ENCODE data around the gene AGA. TPM values are rescaled to one million over a fixed set of nuclear protein-coding genes. Genes with fewer than 3 reads are reported as not detected.

Gene AGA
- total RNA-seq, 2 donors from 2014 or later, result 21.8 to 34.1 TPM

DNA sequence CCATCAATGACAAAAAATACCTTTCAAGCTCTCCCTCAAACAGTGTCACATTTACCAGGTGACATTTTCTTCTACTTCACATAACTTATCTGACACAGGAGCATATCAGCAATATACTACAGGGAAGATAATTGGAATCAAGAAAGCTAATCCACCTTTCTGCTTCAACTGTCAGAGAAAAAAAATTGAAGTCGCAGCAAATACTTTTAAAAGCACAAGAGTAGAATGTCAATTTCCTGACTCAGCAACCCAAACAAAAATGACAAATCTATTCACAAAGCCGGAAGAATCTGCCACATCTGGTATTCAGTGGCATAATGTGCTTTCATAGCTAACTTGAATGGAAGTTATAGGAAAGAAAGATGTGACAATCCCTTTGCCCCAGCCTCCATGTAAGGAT lies 36.7 kb downstream of the AGA start:
- TF ChIP-seq, protein P1, sequence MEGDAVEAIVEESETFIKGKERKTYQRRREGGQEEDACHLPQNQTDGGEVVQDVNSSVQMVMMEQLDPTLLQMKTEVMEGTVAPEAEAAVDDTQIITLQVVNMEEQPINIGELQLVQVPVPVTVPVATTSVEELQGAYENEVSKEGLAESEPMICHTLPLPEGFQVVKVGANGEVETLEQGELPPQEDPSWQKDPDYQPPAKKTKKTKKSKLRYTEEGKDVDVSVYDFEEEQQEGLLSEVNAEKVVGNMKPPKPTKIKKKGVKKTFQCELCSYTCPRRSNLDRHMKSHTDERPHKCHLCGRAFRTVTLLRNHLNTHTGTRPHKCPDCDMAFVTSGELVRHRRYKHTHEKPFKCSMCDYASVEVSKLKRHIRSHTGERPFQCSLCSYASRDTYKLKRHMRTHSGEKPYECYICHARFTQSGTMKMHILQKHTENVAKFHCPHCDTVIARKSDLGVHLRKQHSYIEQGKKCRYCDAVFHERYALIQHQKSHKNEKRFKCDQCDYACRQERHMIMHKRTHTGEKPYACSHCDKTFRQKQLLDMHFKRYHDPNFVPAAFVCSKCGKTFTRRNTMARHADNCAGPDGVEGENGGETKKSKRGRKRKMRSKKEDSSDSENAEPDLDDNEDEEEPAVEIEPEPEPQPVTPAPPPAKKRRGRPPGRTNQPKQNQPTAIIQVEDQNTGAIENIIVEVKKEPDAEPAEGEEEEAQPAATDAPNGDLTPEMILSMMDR (IDR thresholded peaks at IDR 0.05), result no peak
- Histone ChIP-seq H3K4me3 (no peak overlapping the region), H3K36me3 (no peaks in the 10 kb centered on the region), H3K4me1 (ENCODE audit: control insufficient read depth in 1 of 2, low read depth in 2 of 2) (no peaks in the 10 kb centered on the region), H3K9me3 (no peaks in the 10 kb centered on the region), H3K27ac (no peak overlapping the region), H3K27me3 (replicated peaks; ENCODE audit: insufficient read depth) (no peaks in the 10 kb centered on the region)
- ATAC-seq (ENCODE audit: insufficient number of reproducible peaks, low FRiP score, low read depth) (no peak), DNase-seq (ENCODE audit: low spot score) (no peak)

DNA sequence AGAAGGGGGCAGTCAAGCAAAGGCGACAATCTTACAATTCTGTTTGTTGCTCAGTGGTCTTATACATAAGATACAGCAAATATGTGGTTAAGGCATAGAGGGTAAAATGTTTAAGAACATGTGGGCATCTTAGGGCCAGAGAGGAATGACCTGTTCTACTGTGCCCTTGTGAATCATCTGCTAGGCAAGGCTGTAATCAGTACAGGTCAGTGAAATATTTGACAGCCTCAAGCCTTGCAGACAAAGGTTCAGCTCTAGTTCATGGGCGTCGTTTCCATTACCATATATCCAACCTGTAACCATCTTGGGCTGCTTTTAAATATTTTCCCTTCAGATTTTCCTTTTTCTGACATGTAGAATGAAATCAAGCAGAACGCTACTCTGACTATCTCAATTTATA lies 37.3 kb downstream of the AGA start:
- ATAC-seq (ENCODE audit: insufficient number of reproducible peaks, low FRiP score, low read depth), result no peak
- no peak overlapping the region for H3K4me3 ChIP-seq

DNA sequence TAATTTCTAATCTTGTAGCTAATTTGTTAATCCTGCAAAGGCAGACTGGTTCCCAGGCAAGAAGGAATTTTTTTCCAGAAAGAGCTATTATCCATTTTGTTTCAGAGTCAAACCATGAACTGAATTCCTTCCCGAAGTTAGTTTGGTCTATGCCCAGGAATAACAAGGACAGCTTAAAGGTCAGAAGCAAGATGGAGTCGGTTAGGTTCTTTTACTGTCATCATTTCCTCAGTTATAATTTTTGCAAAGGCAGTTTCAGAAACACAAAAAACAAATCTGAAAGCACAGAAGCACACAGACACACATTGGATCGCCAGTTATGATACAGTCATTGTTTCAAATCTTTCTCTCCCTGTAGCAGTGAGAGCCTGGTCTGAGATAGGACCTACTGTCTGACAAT lies 37.9 kb downstream of the AGA start:
- Histone ChIP-seq H3K4me1 (ENCODE audit: control insufficient read depth in 1 of 2, low read depth in 2 of 2) (no peaks in the 10 kb centered on the region), H3K36me3 (no peaks in the 10 kb centered on the region), H3K4me3 (no peak overlapping the region), H3K9me3 (no peaks in the 10 kb centered on the region), H3K27ac (no peak overlapping the region), H3K27me3 (replicated peaks; ENCODE audit: insufficient read depth) (no peaks in the 10 kb centered on the region)
- ATAC-seq (ENCODE audit: insufficient number of reproducible peaks, low FRiP score, low read depth), result no peak
- no peak for DNase-seq (ENCODE audit: low spot score)
- TF ChIP-seq, protein P1 (IDR thresholded peaks at IDR 0.05), result no peak

More for the DNA sequence above, 37.3 kb downstream of the AGA start:
- Histone ChIP-seq H3K9me3 (no peaks in the 10 kb centered on the region), H3K27me3 (replicated peaks; ENCODE audit: insufficient read depth) (no peaks in the 10 kb centered on the region), H3K36me3 (no peaks in the 10 kb centered on the region), H3K27ac (no peak overlapping the region), H3K4me1 (ENCODE audit: control insufficient read depth in 1 of 2, low read depth in 2 of 2) (no peaks in the 10 kb centered on the region)
- no peak for DNase-seq (ENCODE audit: low spot score)
- TF ChIP-seq, protein P1 (IDR thresholded peaks at IDR 0.05), result no peak

DNA sequence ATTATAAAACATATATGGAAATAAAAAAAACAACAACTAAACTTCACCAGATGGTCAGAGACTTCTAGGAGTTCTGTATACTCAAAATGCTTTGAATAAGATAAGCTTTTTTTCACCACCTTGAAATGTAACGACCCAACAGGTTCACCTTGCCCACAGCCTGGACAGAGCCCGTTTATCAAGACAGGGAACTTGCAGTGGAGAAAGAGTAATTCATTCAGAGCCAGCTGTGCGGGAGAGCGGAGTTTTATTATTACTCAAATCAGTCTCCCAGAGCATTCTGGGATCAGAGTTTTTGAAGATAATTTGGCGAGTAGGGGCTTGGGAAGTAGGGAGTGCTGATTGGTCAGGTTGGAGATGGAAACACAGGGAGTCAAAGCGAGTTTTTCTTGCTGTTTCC lies 38.5 kb downstream of the AGA start:
- ATAC-seq (ENCODE audit: insufficient number of reproducible peaks, low FRiP score, low read depth) (no peak), DNase-seq (ENCODE audit: low spot score) (no peak)
- no peaks in the 10 kb centered on the region for H3K27me3 ChIP-seq (replicated peaks; ENCODE audit: insufficient read depth)
- H3K9me3 ChIP-seq, result no peaks in the 10 kb centered on the region
- TF ChIP-seq, protein P1 (IDR thresholded peaks at IDR 0.05), result no peak
- H3K27ac ChIP-seq, result no peak overlapping the region
- H3K4me3 ChIP-seq, result peak overlapping the region; percentile 28
- no peaks in the 10 kb centered on the region for H3K4me1 ChIP-seq (ENCODE audit: control insufficient read depth in 1 of 2, low read depth in 2 of 2)
- no peaks in the 10 kb centered on the region for H3K36me3 ChIP-seq

DNA sequence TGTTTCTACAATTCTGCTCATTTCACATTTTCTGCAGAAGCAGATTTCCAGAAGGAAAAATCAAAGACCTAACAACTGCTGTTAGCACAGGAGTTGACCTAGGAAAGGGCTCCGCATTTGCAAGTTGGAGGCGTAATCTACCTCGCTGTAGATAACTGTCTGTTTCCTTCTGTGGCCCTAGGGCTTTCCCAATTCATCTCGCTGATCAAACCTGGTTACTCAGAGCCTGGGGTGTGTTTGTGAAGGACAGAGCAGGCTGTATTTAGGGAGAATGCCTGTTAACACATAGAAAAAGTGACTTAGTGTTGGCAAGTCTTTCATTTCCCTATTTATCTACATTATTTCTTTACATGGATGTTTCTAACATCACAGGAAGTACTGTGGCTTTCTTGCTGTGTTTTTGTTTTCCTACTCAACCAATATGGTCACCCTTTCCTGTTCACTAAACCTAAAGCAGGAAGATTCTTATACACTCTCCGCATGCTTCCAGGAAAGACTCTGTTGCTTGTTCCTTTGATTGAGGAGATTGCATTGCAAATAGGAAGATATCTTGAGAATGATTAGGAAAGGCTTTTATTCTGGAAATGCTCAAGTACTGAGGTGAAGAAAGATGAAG lies 40.5 kb downstream of the AGA start:
- H3K36me3 ChIP-seq, result no peaks in the 10 kb centered on the region
- H3K9me3 ChIP-seq, result no peaks in the 10 kb centered on the region
- H3K4me1 ChIP-seq (ENCODE audit: control insufficient read depth in 1 of 2, low read depth in 2 of 2), result no peaks in the 10 kb centered on the region
- no peak for ATAC-seq (ENCODE audit: insufficient number of reproducible peaks, low FRiP score, low read depth)
- no peak overlapping the region for H3K4me3 ChIP-seq
- H3K27me3 ChIP-seq (replicated peaks; ENCODE audit: insufficient read depth), result no peaks in the 10 kb centered on the region
- no peak for DNase-seq (ENCODE audit: low spot score)
- TF ChIP-seq, protein P1 (IDR thresholded peaks at IDR 0.05), result no peak
- H3K27ac ChIP-seq, result no peak overlapping the region
